Measurements from ENCODE around the gene EMC9. TPM values are rescaled to one million over a fixed set of nuclear protein-coding genes. Genes with fewer than 3 reads are reported as not detected.

The EMC9 gene
- total RNA-seq, 1 donor from 2014 or later: 25.3 TPM

GRCh38 chr14:24131549-24131966 lies 9.8 kb downstream of the EMC9 start:
- DNase-seq (ENCODE audit: low spot score): no peak

- DNase-seq (ENCODE audit: low spot score): no peak
These were observed 10.5 kb downstream of the EMC9 start for GRCh38 chr14:24130717-24131548.

GRCh38 chr14:24130380-24130716 lies 11.0 kb downstream of the EMC9 start, which contains the start of gene FITM1:
TSS of gene FITM1 (plus strand) at chr14:24130659. CDS start at chr14:24131564, 905 bp downstream.
- DNase-seq (ENCODE audit: low spot score): no peak

- no peak for DNase-seq (ENCODE audit: low spot score)
These were observed 11.9 kb downstream of the EMC9 start for GRCh38 chr14:24129410-24129998.

- no peak for DNase-seq (ENCODE audit: low spot score)
These were observed 13.7 kb downstream of the EMC9 start for GRCh38 chr14:24127673-24128072.

GRCh38 chr14:24126939-24127338 lies 14.5 kb downstream of the EMC9 start:
- DNase-seq (ENCODE audit: low spot score): no peak

- no peak for DNase-seq (ENCODE audit: low spot score)
These were observed 17.7 kb downstream of the EMC9 start for GRCh38 chr14:24123424-24124417.

- DNase-seq (ENCODE audit: low spot score): no peak
These were observed 18.5 kb downstream of the EMC9 start for GRCh38 chr14:24122898-24123297.

GRCh38 chr14:24122416-24122815 lies 19.0 kb downstream of the EMC9 start:
- no peak for DNase-seq (ENCODE audit: low spot score)

- DNase-seq (ENCODE audit: low spot score): no peak
These were observed 20.2 kb downstream of the EMC9 start for GRCh38 chr14:24121210-24121609.

- no peak for DNase-seq (ENCODE audit: low spot score)
These were observed 21.7 kb downstream of the EMC9 start for GRCh38 chr14:24119691-24120090.

- no peak for DNase-seq (ENCODE audit: low spot score)
These were observed 24.2 kb downstream of the EMC9 start for GRCh38 chr14:24117179-24117578.

GRCh38 chr14:24116128-24116814 lies 25.1 kb downstream of the EMC9 start:
- no peak for DNase-seq (ENCODE audit: low spot score)

- no peak for DNase-seq (ENCODE audit: low spot score)
These were observed 25.8 kb downstream of the EMC9 start for GRCh38 chr14:24115422-24116127.

- DNase-seq (ENCODE audit: low spot score): peak; percentile 100
These were observed 26.6 kb downstream of the EMC9 start, which contains the start of the genes DCAF11 and NRL for GRCh38 chr14:24114532-24115421. TSS of gene DCAF11 (plus strand) at chr14:24114777. CDS start at chr14:24115595, 818 bp downstream. TSS of gene NRL (minus strand) at chr14:24114949. CDS start at chr14:24082848, 32,101 bp downstream.

GRCh38 chr14:24113801-24114531 lies 27.4 kb downstream of the EMC9 start:
- DNase-seq (ENCODE audit: low spot score): peak; percentile 95

GRCh38 chr14:24113379-24113800 lies 28.0 kb downstream of the EMC9 start:
- DNase-seq (ENCODE audit: low spot score): no peak

- DNase-seq (ENCODE audit: low spot score): no peak
These were observed 30.9 kb downstream of the EMC9 start for GRCh38 chr14:24110523-24110922.

- DNase-seq (ENCODE audit: low spot score): no peak
These were observed 31.3 kb downstream of the EMC9 start for GRCh38 chr14:24110060-24110459.

Measured in umbilical cord (tissue), 2 donors.